NCI-H460 (cell line): ENCODE measurements around the gene OR5H6. TPM values are rescaled to one million over a fixed set of nuclear protein-coding genes. Genes with fewer than 3 reads are reported as not detected.
"Not testable (repeated sequence)": the region's sequence is repeated elsewhere in the genome, so short reads cannot be mapped to it uniquely, and the experiment has no call there.

Experiments used
- DNase-seq: peaks from one replicate; pipeline ENCODE4 v3.0.0-alpha.2; 2016; ENCODE audit warnings: low read depth; ENCODE audit errors: extremely low read depth
- polyA plus RNA-seq: library from polyadenylated mRNA; depleted of rRNA; stranded (reverse); fragments of >200 nt; gene quantifications from 2 replicates; pipeline ENCODE4 v1.2.3, GENCODE V29; 2014; cell fraction: nucleus; rRNA removed
- total RNA-seq: library from RNA; depleted of rRNA; stranded (reverse); fragments of >200 nt; shearing (Covaris generic); gene quantifications from 2 replicates; pipeline ENCODE4 v1.2.3, GENCODE V29; 2014; rRNA removed

The OR5H6 gene
- not detected in 2 replicates for total RNA-seq
- polyA plus RNA-seq, result not detected in 2 replicates

DNA sequence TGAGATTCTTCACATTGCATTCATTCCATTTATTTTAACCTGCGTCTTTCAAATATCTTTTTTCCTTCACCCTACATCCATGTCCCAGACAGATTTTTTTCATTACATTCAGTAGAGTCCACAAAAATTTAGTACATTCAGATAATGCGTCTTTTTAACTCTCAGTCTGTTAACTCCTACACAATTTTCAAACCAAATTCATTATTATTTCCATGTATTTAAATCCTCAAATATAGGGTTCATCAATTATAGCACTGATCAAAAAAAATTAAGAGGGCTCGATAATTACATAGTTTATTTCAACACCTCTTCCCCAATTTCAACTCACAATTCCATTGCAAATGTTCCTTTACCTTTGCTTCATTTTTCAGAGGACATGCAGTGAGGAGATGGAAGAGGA lies at the start of gene OR5H6:
Gene OR5H6 (plus strand): TSS at position 301 of the 400 bp plus-strand sequence. CDS start 89 bp downstream, at position 390.
- DNase-seq, result no peak

- no peak for DNase-seq
These were observed 49.0 kb upstream of the OR5H6 start for GRCh38 chr3:98215051-98215450.

DNA sequence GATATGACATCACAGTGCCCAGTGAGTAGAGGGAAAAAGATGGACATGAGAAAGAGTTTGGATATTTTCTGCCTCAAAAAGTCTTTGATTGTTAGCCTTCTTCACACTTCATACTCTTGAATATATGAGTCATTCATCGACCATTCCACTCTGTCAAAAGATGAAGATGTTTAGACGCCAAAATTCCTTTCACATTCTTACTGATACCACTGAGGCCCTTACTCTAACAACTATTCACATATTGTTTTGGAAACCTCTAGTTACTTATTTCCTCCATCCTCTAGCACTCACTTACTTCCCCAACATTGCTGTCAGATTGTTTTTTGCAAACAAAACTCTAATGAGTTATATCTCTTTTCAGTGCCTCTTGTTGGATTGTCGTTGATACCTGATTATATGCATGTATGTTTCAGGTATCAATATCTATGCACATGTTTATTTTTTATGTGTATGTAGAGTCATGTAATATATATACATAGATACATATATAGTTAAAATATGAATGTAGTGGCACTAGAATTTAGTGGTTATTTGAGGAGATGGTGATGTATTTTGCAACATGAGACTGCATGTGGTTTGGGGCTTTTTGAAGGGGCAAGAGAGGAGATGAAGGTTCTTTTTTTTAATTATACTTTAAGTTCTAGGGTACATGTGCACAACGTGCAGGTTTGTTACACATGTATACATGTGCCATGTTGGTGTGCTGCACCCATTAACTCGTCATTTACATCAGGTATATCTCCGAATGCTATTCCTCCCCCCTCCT lies 40.0 kb upstream of the OR5H6 start:
- no peak for DNase-seq

- DNase-seq, result no peak
These were observed 31.6 kb upstream of the OR5H6 start for GRCh38 chr3:98232489-98232888.

- DNase-seq, result no peak
These were observed 30.6 kb upstream of the OR5H6 start for GRCh38 chr3:98233468-98233867.

- no peak for DNase-seq
These were observed 23.9 kb upstream of the OR5H6 start for GRCh38 chr3:98240131-98240530.

GRCh38 chr3:98242155-98242554 lies 21.9 kb upstream of the OR5H6 start:
- no peak for DNase-seq

DNA sequence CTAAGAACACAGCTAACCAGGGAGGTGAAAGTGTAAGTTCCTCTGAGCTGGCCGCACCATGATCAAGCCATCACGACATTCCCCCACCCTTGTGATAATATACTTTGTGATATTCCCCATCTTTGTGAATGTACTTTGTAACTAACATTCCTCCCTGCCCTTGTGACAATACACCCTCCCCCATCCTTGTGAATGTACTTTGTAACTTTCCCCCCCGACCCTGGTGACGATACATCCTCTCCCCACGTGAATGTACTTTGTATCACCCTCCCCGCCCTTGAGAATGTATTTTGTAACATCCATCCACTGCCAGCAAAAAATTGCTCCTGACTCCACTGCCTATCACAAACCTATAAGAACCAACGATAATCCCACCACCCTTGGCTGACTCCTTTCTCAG lies 20.2 kb upstream of the OR5H6 start:
- DNase-seq, result no peak

DNA sequence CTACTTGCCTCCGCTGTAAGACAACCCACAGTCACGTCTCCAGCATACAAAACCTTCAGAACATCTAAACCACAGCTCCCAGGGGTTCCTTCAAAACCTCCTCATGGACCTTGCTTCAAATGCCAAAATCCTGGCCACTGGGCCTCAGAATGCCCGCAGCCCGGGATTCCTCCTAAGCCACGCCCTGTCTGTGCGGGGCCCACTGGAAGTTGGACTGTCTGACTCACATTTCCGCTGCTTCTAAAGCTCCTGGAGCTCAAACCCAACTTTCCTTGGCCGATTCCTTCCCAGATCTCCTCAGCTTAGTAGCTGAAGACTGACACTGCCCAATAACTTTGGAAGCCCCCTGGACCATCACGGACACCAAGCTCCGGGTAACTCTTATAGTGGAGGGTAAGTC lies 17.9 kb upstream of the OR5H6 start:
- DNase-seq, result no peak

DNA sequence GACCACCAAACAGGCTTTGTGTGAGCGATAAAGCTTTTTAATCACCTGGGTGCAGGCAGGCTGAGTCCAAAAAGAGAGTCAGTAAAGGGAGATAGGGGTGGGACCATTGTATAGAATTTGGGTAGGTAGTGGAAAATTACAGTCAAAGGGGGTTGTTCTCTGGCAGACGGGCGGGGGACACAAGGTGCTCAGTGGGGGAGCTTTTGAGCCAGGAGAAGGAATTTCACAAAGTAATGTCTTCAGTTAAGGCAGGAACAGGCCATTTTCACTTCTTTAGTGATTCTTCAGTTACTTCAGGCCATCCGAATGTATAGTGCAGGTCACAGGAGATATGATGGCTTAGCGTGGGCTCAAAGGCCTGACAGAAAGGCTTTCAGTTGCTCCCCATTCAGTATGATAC lies 8.0 kb upstream of the OR5H6 start:
- not testable (repeated sequence) for DNase-seq

GRCh38 chr3:98259707-98260106 lies 4.3 kb upstream of the OR5H6 start:
- no peak for DNase-seq

- DNase-seq, result no peak
These were observed 2.0 kb upstream of the OR5H6 start for GRCh38 chr3:98262046-98262445.

DNA sequence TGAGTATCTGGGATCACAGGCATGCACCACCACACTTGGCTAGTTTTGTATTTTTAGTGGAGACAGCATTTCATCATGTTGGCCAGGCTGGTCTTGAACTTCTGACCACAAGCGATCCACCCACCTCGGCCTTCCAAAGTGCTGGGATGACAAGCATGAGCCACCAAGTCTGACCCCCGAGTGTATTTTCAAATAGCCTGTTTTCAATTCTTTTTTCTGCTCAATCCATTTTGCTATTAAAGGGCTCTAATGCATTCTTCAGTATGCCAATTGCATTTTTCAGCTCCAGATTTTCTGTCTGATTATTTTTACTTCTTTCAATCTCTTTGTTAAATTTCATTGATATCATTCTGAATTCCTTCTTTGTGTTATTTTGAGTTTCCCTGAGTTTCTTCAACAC lies 5.8 kb downstream of the OR5H6 start:
- no peak for DNase-seq

DNA sequence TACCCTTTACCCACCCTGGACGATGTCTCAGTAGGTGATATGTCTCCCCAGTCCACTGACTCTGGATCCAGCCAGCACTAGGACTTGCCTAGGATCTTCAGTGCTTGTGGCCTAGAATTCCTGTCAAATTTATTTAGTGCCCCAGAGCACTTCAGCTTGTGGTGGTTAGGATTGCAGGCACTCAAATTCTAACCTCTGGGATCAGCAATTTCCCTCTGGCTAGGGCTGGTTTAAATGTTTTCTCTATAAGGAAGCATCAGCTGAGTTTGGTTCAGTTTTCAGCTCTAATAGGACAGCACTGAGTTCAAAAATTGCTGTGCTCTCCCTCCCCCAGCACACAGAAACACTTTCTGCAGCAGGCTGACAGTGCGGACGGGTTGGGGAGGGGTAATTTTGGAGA lies 8.1 kb downstream of the OR5H6 start:
- no peak for DNase-seq

- no peak for DNase-seq
These were observed 10.9 kb downstream of the OR5H6 start for GRCh38 chr3:98274914-98275313.

- no peak for DNase-seq
These were observed 18.2 kb downstream of the OR5H6 start, which contains the start of gene OR5H2 for GRCh38 chr3:98282205-98282604. TSS of gene OR5H2 (plus strand) at chr3:98282505. CDS start at chr3:98282903, 398 bp downstream.

DNA sequence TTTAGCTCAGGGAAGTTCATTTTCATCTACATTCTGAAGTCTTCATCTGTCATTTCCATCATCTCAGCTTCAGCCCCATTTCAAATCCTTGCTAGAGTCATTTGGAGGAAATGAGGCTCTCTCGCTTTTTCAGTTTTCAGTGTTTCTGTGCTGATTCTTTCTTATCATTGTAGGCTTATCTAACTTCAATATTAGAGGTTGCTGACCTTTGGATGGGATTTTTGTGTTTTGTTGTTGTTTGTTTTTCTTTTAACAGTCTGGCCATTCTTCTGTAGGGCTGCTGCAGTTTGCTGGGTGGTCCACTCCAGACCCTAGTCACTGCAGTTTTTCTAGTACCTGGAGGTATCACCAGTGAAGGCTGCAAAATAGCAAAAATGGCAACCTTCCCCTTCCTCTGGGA lies 26.9 kb downstream of the OR5H6 start:
- DNase-seq, result no peak

- DNase-seq, result no peak
These were observed 27.4 kb downstream of the OR5H6 start for GRCh38 chr3:98291332-98291957.
